ENCODE data around the gene CAMTA1.

The CAMTA1 gene

DNA sequence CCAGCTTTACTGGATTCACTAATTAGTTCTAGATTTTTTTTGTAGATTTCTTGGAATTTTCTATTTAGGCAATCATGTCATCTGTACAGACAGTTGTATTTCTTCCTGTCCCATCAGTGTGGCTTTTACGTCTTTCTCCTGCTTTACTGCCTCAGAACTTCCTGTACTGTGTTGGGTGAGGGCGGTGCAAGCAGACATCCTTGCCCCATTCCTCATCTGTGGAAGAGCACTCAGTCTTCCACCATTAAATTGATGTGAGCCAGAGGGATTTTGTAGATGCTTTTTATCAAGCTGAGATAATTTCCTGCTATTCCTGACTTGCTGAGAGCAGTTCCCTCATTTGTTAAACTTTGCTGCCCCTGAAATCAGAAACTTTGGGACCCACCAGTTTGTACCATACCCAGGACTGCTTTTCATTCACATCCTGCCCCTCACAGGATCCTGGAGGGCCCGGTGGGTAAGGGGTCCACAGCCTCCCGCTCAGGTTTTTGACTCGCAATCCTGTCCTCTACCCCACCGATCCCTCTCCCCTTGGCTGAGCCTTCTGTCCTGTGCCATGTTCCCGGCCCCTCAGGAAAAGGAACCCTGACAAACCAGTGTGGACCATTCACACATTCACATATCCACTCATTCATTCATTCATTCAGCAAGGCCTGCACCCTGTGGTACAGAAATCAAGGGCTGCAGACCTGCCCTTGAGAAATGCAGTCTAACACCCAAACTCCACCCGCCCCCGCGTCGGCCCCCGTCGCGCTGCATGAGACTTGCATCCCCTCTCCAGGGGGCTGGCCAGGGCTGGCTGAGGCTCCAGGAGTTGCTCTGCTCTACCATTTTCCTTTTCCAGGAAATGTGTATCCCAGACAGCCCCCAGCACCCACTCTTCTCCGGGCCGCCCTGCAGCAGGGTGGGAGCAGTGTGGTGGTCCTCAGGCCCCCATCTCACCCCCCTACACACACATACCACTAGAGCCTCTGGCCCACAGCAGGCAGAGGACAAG is 739.4 kb downstream of the CAMTA1 start:
- no peak for DNase-seq
- Mint-ChIP-seq H3K27me3 (peaks cover 8% of the 10 kb centered on the region), H3K36me3 (ENCODE audit: low read depth) (no peaks in the 10 kb centered on the region), H3K4me3 (no peak overlapping the region), H3K27ac (no peak overlapping the region), H3K9me3 (no peaks in the 10 kb centered on the region), H3K4me1 (ENCODE audit: low read depth) (no peaks in the 10 kb centered on the region)

DNA sequence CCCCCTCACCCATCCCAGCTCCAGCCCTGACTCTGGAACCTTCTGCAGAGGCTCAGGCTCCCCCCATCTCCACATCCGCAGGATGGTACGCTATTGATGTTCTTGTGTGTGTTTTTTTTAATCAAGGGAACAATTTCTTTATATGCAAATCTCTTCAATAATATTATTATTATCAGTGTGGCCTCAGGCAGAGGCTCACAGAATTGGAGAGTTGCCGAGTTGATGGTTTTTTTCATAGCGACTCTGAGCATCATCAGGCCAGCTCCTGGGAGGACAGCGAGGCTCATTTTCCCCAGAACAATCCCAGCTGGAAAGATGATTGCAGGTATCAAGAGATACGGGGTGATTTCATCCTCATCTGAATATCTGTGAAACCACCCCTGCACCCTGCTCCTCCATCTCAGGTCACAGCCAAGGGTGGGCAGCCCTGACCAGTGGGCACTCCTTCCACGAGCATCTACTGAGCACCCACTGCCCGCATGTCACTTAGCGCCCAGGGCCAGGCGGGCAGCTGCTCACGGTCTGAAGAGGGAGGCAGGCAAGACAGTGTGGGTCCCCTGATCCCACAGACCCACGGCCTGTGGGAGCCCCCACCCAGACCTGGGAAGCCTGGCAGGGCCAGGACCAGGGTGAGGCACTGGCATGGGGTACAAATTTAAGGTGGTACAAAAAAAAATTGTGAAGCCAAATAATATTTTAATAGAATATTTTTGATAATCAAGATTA is 740.2 kb downstream of the CAMTA1 start:
- Mint-ChIP-seq H3K4me1 (ENCODE audit: low read depth) (no peaks in the 10 kb centered on the region), H3K36me3 (ENCODE audit: low read depth) (no peaks in the 10 kb centered on the region), H3K9me3 (no peaks in the 10 kb centered on the region)

DNA sequence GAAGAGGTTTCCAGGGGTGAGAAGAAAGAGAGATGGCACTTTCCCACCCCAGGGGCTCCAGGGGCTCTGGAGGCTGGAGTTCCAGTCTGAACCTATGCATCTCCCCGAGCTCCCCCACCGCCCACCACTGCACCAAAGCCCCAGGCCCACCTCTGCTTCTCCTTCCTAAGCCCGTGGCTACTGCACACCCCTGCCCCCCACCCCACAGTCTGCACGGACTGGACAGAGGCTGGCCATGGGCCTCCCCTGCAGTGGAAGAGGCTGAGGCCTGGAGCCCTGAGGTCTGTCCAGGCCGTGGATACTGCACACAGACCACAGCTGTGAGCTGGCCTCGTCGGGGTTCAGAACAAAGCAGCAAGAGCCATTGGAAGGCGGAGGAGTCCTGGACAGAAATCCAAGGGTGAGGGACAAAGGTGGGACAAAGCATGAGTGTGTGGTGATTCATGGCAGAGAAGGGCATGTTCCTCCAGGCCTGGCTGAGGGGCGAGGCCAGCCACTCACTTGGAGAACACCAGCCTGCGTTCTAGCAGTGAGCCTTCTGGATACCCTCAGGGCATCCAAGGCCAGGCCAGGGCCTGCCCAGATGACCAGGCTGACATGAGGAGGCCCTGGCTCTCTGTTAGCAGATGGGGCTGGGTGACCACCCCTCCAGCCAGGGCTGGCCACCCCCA is 741.1 kb downstream of the CAMTA1 start:
- Mint-ChIP-seq H3K4me1 (ENCODE audit: low read depth) (no peaks in the 10 kb centered on the region), H3K4me3 (no peak overlapping the region), H3K9me3 (no peaks in the 10 kb centered on the region), H3K36me3 (ENCODE audit: low read depth) (no peaks in the 10 kb centered on the region), H3K27ac (no peak overlapping the region), H3K27me3 (peaks cover 8% of the 10 kb centered on the region)
- no peak for DNase-seq

More for the DNA sequence above, 740.2 kb downstream of the CAMTA1 start:
- Mint-ChIP-seq H3K27me3 (peaks cover 8% of the 10 kb centered on the region), H3K27ac (no peak overlapping the region), H3K4me3 (no peak overlapping the region)
- no peak for DNase-seq

DNA sequence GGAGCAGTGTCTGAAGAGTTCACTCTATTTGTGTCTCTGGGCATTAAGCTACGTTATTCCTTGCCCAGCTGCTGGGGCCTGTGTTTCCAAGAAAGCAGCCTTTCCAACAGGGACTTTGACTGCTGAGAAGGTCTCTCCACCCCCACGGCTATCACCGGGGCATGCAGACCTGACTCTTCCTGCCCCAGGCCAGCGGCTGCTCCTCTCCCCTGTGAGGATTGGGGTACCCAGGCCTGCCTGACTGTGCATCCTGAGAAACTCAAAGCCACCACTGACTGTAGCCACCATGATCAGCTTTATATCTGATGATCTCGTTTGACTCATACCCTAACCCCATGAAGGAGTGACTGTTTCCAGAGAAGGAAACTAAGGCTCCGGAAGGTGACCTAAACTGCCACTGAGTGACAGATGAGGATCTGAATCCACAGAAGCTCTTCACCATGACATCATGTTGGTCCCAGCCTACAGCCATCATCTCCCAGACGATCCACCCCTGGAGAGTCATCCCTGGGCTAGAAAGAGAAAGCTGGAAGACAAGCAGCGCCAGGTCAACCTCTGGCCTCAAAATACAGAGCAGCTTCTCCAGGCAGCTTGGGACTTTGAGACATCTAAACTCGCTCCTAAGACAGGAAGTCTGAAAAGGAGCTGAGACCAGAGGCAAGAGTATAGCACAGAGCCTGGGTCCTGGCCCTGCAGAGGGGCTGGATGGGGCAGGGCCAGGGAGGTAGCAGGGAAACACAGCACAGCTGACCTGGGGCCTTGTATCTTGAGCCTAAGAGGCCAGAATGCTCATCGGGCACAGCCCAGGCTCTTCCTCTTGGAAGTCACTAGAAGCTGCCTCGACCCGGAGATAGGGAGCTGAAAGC is 741.8 kb downstream of the CAMTA1 start:
- H3K9me3 Mint-ChIP-seq, result no peaks in the 10 kb centered on the region
- H3K4me3 Mint-ChIP-seq, result no peak overlapping the region
- no peak for DNase-seq
- H3K27ac Mint-ChIP-seq, result no peak overlapping the region
- peaks cover 8% of the 10 kb centered on the region for H3K27me3 Mint-ChIP-seq
- no peaks in the 10 kb centered on the region for H3K4me1 Mint-ChIP-seq (ENCODE audit: low read depth)
- H3K36me3 Mint-ChIP-seq (ENCODE audit: low read depth), result no peaks in the 10 kb centered on the region

DNA sequence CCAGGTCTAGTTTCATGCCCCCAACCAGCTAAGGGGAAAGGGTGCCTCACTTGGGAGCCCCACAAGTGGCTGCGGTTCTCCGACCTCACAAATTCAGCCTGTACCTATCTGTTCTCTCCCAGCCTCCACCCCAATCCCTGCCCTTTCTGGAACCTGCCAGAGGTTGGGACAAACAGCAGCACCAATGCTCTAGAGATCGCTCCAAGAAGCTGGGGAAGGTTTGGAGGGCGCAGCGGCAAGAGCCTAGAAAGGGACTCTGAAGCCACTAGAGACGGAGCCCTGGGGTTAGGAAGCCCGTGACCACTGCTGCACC is 742.4 kb downstream of the CAMTA1 start:
- Mint-ChIP-seq H3K4me1 (ENCODE audit: low read depth) (no peaks in the 10 kb centered on the region), H3K27me3 (peaks cover 8% of the 10 kb centered on the region), H3K36me3 (ENCODE audit: low read depth) (no peaks in the 10 kb centered on the region), H3K27ac (no peak overlapping the region), H3K4me3 (no peak overlapping the region), H3K9me3 (no peaks in the 10 kb centered on the region)
- no peak for DNase-seq

DNA sequence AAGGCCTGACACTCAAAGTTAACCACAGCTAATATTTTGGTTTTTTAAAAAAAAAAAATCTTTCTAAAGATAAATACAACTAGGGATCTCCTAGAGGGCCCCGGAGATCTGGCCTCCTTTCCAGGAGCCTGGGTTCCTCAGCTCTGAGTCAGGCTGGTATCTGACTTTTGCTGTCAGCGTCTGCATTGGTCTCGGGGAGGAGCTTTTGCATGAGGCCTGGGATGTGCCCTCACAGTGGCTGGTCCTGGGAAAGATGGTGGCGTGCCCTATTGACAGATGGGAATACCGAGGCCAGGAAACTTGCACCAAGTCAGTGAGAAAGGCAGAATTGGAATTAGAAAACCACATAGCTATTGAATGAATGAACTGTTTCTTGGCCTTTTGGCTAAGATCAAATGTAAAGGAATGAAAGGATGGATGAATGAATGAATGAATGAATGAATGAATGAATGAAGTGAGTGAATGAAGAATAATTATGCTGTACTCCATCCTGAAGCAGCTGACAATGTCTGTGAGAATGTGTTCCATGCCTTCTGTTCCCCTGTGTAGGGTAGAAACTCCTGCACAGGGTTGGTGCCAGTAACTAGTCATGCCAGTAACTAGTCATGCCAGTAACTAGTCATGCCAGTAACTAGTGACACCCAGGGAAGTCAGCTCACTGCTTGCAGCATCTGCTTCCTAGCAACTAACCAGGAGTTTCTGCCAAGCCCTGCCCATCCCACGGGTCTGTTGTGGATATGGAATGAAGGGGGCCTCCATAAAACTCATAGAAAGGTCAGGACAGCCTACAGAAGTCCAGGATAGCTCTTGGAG is 743.3 kb downstream of the CAMTA1 start:
- Mint-ChIP-seq H3K27me3 (peaks cover 8% of the 10 kb centered on the region), H3K4me1 (ENCODE audit: low read depth) (no peaks in the 10 kb centered on the region), H3K27ac (no peak overlapping the region), H3K36me3 (ENCODE audit: low read depth) (no peaks in the 10 kb centered on the region), H3K9me3 (no peaks in the 10 kb centered on the region), H3K4me3 (no peak overlapping the region)
- no peak for DNase-seq

DNA sequence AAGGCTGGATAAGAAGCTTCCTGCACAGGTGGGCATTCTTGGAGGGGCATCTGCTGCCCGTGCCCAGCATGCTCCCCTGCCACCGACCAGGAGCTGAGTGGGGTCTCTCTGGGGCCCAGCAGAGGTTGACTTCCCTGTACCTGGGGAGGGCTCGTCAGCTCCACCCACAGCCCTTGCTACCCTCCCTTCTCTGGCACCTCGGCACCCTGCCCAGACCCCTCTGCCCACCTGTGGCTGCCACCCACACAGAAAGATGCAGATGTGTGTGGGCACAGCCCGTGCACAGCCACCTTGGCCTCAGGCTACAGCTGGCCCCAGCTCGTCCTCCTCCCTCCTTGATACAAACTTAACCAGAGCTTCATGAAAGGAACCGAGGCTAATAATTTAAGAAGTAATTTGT is 744.7 kb downstream of the CAMTA1 start:
- DNase-seq, result no peak
- Mint-ChIP-seq H3K4me3 (no peak overlapping the region), H3K27me3 (peaks cover 2% of the 10 kb centered on the region), H3K4me1 (ENCODE audit: low read depth) (no peaks in the 10 kb centered on the region), H3K36me3 (ENCODE audit: low read depth) (no peaks in the 10 kb centered on the region), H3K27ac (no peak overlapping the region), H3K9me3 (no peaks in the 10 kb centered on the region)

DNA sequence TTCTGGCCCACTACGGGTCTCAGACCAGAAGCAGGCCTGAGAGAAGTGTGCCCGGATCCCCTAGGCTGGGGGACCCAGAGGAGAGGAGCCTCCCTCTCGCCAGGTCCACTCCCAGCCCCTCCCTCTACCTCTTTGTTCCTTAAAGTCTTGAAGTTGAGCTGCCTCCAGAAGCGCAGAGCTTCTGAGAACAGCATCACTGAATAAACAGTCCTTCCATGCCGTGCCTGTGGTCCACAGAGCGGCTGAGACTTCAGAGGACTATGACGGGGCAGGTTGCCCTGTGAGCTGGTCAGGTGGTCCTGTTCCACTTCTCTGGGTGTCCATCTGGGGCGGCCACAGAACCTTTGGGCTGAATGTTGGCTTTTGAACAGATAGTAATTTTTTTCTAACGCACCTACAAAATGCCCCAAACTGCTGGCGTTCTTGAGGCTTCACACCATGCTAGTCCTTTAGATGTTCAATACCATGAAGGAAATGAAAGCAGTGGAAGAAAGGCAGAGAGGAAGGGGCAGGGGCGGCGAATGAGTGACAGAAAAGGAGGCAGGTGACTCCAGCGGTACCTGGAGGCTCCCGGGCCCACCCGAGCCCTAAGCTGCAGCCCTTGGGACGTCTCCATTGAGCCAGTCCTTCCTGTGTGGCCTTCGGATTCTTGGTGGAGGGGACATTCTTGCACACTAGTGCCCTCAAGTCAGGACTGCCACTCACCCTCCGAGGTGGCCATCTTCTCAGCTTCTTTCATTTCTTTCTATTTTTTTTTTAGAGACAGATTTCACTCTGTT is 746.5 kb downstream of the CAMTA1 start:
- H3K4me1 Mint-ChIP-seq (ENCODE audit: low read depth), result no peaks in the 10 kb centered on the region
- no peak overlapping the region for H3K4me3 Mint-ChIP-seq
- H3K27ac Mint-ChIP-seq, result no peak overlapping the region
- peaks cover 8% of the 10 kb centered on the region for H3K27me3 Mint-ChIP-seq
- no peaks in the 10 kb centered on the region for H3K9me3 Mint-ChIP-seq
- no peak for DNase-seq
- H3K36me3 Mint-ChIP-seq (ENCODE audit: low read depth), result no peaks in the 10 kb centered on the region

DNA sequence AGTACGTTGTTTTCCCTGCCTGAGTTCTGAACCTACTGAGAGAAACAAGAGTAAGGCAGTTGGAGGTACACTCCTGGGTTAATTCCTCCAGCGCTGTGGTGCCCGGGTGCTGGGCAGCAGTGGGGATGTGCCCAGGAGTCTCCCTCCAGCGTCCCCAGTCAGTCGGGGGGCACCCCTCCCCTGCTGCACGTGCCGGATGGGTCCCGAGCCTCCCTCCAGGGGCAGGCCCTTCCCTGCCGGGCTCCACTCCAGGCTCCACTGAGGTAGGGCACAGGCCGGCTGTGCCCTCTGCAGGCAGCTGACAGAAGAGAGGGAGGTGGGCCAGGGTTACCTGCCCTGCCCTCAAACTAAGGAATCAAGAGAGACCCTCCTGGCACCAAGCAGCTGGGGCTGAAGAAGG is 747.8 kb downstream of the CAMTA1 start:
- Mint-ChIP-seq H3K4me3 (no peak overlapping the region), H3K36me3 (ENCODE audit: low read depth) (no peaks in the 10 kb centered on the region), H3K4me1 (ENCODE audit: low read depth) (no peaks in the 10 kb centered on the region), H3K9me3 (no peaks in the 10 kb centered on the region), H3K27ac (no peak overlapping the region), H3K27me3 (peaks cover 10% of the 10 kb centered on the region)
- DNase-seq, result no peak

DNA sequence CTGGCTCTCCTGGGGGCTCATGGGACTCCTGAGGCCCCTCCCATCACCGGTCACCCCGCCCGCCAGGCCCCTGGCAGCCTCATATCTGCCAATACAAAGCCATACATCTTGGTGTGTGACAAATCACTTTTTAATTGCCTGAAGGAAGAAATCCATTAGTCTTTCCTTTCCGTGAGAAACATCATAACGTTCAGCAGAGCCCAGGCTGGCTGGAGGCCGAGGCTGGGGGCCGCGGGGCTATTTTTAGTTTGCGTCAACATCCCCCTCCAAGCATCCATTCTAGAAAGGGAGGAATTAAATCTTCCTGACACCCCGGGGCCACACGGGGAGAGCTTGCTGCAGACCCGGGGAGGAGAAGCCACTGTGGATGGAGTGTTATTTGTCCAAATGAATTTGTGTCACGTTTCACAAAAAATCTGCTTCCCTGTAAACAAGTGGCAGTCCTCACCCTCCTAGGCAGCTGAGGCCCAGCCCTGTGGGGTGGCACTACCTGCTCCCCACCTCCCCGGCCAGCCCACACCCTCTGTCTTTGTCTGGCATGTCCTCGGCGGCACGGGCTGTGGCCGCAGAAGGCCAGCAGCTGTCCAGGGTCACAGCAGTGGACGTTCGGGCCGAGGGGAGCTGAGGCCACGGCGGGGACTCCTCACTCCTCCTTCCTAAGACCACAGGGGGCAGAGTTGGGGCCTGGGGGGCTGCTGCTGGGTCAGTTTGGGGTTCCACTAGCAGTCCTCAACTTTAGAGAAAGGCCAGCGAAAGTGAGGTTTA is 749.0 kb downstream of the CAMTA1 start:
- Mint-ChIP-seq H3K27me3 (peaks cover 10% of the 10 kb centered on the region), H3K27ac (no peak overlapping the region), H3K4me3 (no peak overlapping the region), H3K4me1 (ENCODE audit: low read depth) (no peaks in the 10 kb centered on the region), H3K9me3 (no peaks in the 10 kb centered on the region), H3K36me3 (ENCODE audit: low read depth) (no peaks in the 10 kb centered on the region)
- DNase-seq, result no peak

DNA sequence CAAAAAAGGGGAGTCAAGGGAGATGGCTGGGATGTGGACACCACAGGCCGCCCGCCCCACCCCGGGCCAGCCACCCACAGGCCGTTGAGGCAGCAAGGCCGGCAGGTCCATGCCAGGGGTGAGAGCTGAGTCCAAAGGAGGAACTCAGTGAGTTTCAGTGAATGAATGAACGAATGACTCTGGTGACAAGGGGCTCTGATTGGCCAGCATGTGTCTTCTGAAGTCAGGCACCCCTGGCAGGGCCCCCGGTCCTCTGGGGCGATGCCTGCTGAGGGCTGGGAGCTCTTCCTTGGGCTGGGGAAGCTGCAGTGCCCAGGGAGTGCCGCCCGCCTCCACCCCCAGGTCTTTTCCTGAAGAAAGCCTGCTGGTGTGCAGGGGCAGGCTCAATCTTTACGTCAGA is 749.8 kb downstream of the CAMTA1 start:
- no peak for DNase-seq
- peaks cover 12% of the 10 kb centered on the region for H3K27me3 Mint-ChIP-seq
- H3K4me1 Mint-ChIP-seq (ENCODE audit: low read depth), result no peaks in the 10 kb centered on the region
- H3K36me3 Mint-ChIP-seq (ENCODE audit: low read depth), result no peaks in the 10 kb centered on the region
- no peak overlapping the region for H3K4me3 Mint-ChIP-seq
- H3K27ac Mint-ChIP-seq, result no peak overlapping the region
- no peaks in the 10 kb centered on the region for H3K9me3 Mint-ChIP-seq
